K562 (cell line): ENCODE results near the gene UNKL. TPM values are rescaled to one million over a fixed set of nuclear protein-coding genes. Genes with fewer than 3 reads are reported as not detected.

Experiments used
- ATAC-seq: fragments of 200-7000 bp; cut with Tn5 transposase; 3 replicates; pipeline ENCODE4 v1.9.1; 2020; ENCODE audit warnings: moderate library complexity
- BruUV-seq: library from RNA; stranded (reverse); fragments of 400-500 nt; replicated peaks from 2 replicates; lab custom pipeline; 2021; lab: Mats Ljungman, UMichigan
- CTCF ChIA-PET: fragments of 300-600 bp; formaldehyde crosslinking; extraction: SDS; loops from one replicate; lab custom pipeline; 2021; ENCODE audit warnings: low intra/inter-chr PET ratio; lab: Yijun Ruan, JAX
- POLR2A ChIA-PET: fragments of 300-600, 350-650 bp; sonication (Branson Sonifier 250); formaldehyde crosslinking; extraction: SDS; loops from one replicate; lab custom pipeline; 2021; ENCODE audit warnings: antibody characterized with exemption, inconsistent platforms; lab: Yijun Ruan, JAX
- DNase-seq, 4 experiments: peaks; one replicate each; pipeline versions ENCODE4 v3.0.0 to v3.0.0-alpha.2; 2011 to 2018; ENCODE audit warnings: low spot score in 3 of 4, mixed read lengths in 3 of 4; ENCODE audit errors: extremely low read depth in 1 of 4
- FAIRE-seq: peaks from 2 replicates; lab custom pipeline; 2011; peaks lifted over from hg19 to GRCh38; lab: Jason Lieb, UNC
- H2AFZ ChIP-seq: 2 replicates; pipeline ENCODE4 v1.6.0; 2011; ENCODE audit warnings: low read depth, low read length, control low read depth, inconsistent platforms
- H3K27ac ChIP-seq: fragments of 200-600 bp; 3 replicates; pipeline ENCODE4 v1.8.0; 2011; ENCODE audit warnings: low read depth, mild to moderate bottlenecking, control low read depth, inconsistent platforms, low read length, moderate library complexity, mixed read lengths; ENCODE audit errors: extremely low read depth
- H3K27me3 ChIP-seq, 2 experiments: fragments of 300-600 bp in 1 of 2; 2 replicates in 1 of 2; 3 replicates in 1 of 2; pipeline versions ENCODE4 v1.6.0 to v1.8.0; 2011; ENCODE audit warnings: inconsistent platforms in 2 of 2, low read length in 2 of 2, mild to moderate bottlenecking in 1 of 2, mixed read lengths in 1 of 2, moderate library complexity in 1 of 2; ENCODE audit not compliant: control insufficient read depth in 2 of 2, insufficient read depth in 2 of 2
- H3K36me3 ChIP-seq: fragments of 300-600 bp; 3 replicates; pipeline ENCODE4 v1.8.0; 2011; ENCODE audit warnings: mild to moderate bottlenecking, low read length, inconsistent platforms; ENCODE audit not compliant: control insufficient read depth, insufficient read depth
- H3K4me1 ChIP-seq, 2 experiments: fragments of 200-600 bp in 1 of 2; replicated peaks in 1 of 2; 2 replicates in 1 of 2; 3 replicates in 1 of 2; pipeline versions ENCODE4 v1.5.1 to v1.8.0; 2011; ENCODE audit warnings: inconsistent platforms in 2 of 2, low read length in 2 of 2, mild to moderate bottlenecking in 1 of 2, mixed read lengths in 1 of 2, moderate library complexity in 1 of 2; ENCODE audit not compliant: control insufficient read depth in 2 of 2, insufficient read depth in 2 of 2
- H3K4me2 ChIP-seq: 2 replicates; pipeline ENCODE4 v1.6.1; 2011; ENCODE audit warnings: low read length, control low read depth, inconsistent platforms, mixed read lengths; ENCODE audit not compliant: insufficient read depth
- H3K4me3 ChIP-seq: fragments of 200-600 bp; sonication (generic), shearing (Covaris generic); 2 replicates; pipeline ENCODE4 v1.5.1; 2016; ENCODE audit warnings: control low read depth, inconsistent platforms
- H3K79me2 ChIP-seq: fragments of 200-600 bp; 3 replicates; pipeline ENCODE4 v1.8.0; 2011; ENCODE audit warnings: low read length, inconsistent platforms; ENCODE audit not compliant: control insufficient read depth, insufficient read depth
- H3K9ac ChIP-seq, 2 experiments: 2 replicates each; pipeline versions ENCODE4 v1.6.0 to v1.6.1; 2011; ENCODE audit warnings: low read depth in 2 of 2, low read length in 2 of 2, control low read depth in 1 of 2, inconsistent platforms in 1 of 2, mild to moderate bottlenecking in 1 of 2, mixed read lengths in 1 of 2; ENCODE audit not compliant: insufficient read depth in 1 of 2
- H3K9me1 ChIP-seq: one replicate; pipeline ENCODE4 v1.6.0; 2011; ENCODE audit warnings: inconsistent platforms, mild to moderate bottlenecking, low read length, moderate library complexity; ENCODE audit not compliant: control insufficient read depth, insufficient read depth
- H3K9me3 ChIP-seq: replicated peaks from 2 replicates; pipeline ENCODE4 v1.5.1; 2011; ENCODE audit warnings: low read depth, low read length, inconsistent platforms; ENCODE audit not compliant: control insufficient read depth, insufficient read depth
- H4K20me1 ChIP-seq: replicated peaks from 2 replicates; pipeline ENCODE4 v1.6.1; 2011; ENCODE audit warnings: low read length, inconsistent platforms, mixed read lengths; ENCODE audit not compliant: control insufficient read depth, insufficient read depth
- CEBPB ChIP-seq: fragments of 450-650 bp; IDR thresholded peaks from 2 replicates; pipeline ENCODE4 v1.6.1; 2016; ENCODE audit warnings: missing genetic modification characterization, missing compliant biosample characterization
- POLR2G ChIP-seq: fragments of 200-400 bp; formaldehyde crosslinking; IDR thresholded peaks from 2 replicates; pipeline ENCODE4 v1.6.1; 2017; ENCODE audit warnings: low read depth, mild to moderate bottlenecking, antibody characterized with exemption, low read length, moderate library complexity
- RBFOX2 ChIP-seq: fragments of 200-400 bp; formaldehyde crosslinking; IDR thresholded peaks from 2 replicates; pipeline ENCODE4 v1.6.1; 2017; ENCODE audit warnings: low read depth, mild to moderate bottlenecking, low read length, moderate library complexity
- RBM22 ChIP-seq: fragments of 200-400 bp; formaldehyde crosslinking; IDR thresholded peaks from 2 replicates; pipeline ENCODE4 v1.6.1; 2018; ENCODE audit warnings: low read length, low read depth; ENCODE audit not compliant: poor library complexity, severe bottlenecking
- RNF2 ChIP-seq: sonication (generic); IDR thresholded peaks from 2 replicates; pipeline ENCODE4 v1.6.1; 2016
- SMARCA4 ChIP-seq: fragments of 450-650 bp; IDR thresholded peaks from 2 replicates; pipeline ENCODE4 v1.6.1; 2016
- VEZF1 ChIP-seq: fragments of 200-800 bp; sonication (Bioruptor generic); IDR thresholded peaks from 2 replicates; pipeline ENCODE4 v1.6.1; 2017; ENCODE audit warnings: missing genetic modification characterization, missing compliant biosample characterization
- WGBS: fragments of 100-300 bp; shearing (Covaris generic); methylation state at CpG from one replicate; pipeline ENCODE4 v1.1.6; 2016; ENCODE audit warnings: low coverage, mixed read lengths; ENCODE audit not compliant: insufficient coverage; ENCODE audit errors: missing lambda C conversion rate; 5-methylcytosine and 5-hydroxymethylcytosine counted together
- in situ Hi-C: fragments of 300-500 bp; cut with MboI; formaldehyde crosslinking; loops from 4 replicates; pipeline ENCODE4 v1.15.0; 2018; ENCODE audit warnings: inconsistent platforms, mixed read lengths
- intact Hi-C: fragments of 100-400 bp; cut with micrococcal nuclease; formaldehyde crosslinking; loops from 2 replicates; pipeline ENCODE4 v1.14.2; 2022
- polyA plus RNA-seq, 8 experiments: library from polyadenylated mRNA; depleted of rRNA in 4 of 8; stranded (reverse) in 5 of 8; unstranded in 3 of 8; fragments of >200 nt; fragmentation: Nextera tagmentation in 2 of 8; fragmentation: Illumina TruSeq in 1 of 8; extraction: Ambion mirVana in 2 of 8; extraction: Trizol in 1 of 8; gene quantifications; 2 replicates each; pipeline versions ENCODE4 v1.2.1 to v1.2.3, GENCODE V29; 2011 to 2014; ENCODE audit warnings: inconsistent platforms in 1 of 8, missing spikeins in 1 of 8
- total RNA-seq, 7 experiments: library from RNA; depleted of rRNA in 6 of 7; stranded (reverse); fragments of >200 nt in 6 of 7; fragmentation: Illumina TruSeq in 2 of 7; extraction: Trizol in 2 of 7; gene quantifications; 2 replicates each; pipeline versions ENCODE4 v1.2.1 to v1.2.3, GENCODE V29; 2011 to 2021; ENCODE audit warnings: low replicate concordance in 1 of 7

The UNKL gene
- total and polyA plus RNA-seq, 9 of the 15 experiments (the other 6 are each of a cell fraction or from before 2014, with no cell fraction given): 0.37 to 30.2 (median 5.1) TPM

GRCh38 chr16:1313721-1314369, 100.7 kb downstream of the UNKL start:
- TF ChIP-seq CEBPB (tag) (no peak), POLR2G (0 out of 2 replicates have a peak, but pooled peaks have one; percentile 21), SMARCA4 (no peak), RBFOX2 (peak; percentile 14; the same call in 1 of the 2 replicates), RNF2 (no peak), RBM22 (peak; percentile 11), VEZF1 (no peak)
- TF ChIP-seq, all 486 proteins: peak for 3
- peaks cover 68% of the 10 kb centered on the region for H3K79me2 ChIP-seq
- no peak overlapping the region for H3K4me2 ChIP-seq
- H3K36me3 ChIP-seq: peaks cover 84% of the 10 kb centered on the region
- in situ Hi-C loops (no loop called here), intact Hi-C loops (no loop called here)
- H3K27me3 ChIP-seq: no peaks in the 10 kb centered on the region
- H2AFZ ChIP-seq: no peak overlapping the region
- no peaks in the 10 kb centered on the region for H3K9me3 ChIP-seq
- no TSS peak for BruUV-seq
- 97% methylated on average over 23 of the region's 38 CpGs for WGBS
- H3K9me1 ChIP-seq: peaks cover 22% of the 10 kb centered on the region
- H3K27ac ChIP-seq: no peak overlapping the region
- peak overlapping the region in 1 of 2 experiments; percentile 43; a peak in 1 of 4 replicates for H3K9ac ChIP-seq
- POLR2A ChIA-PET: interaction anchor here (0.6 to 2.4 kb wide), 7 partner anchors 8 to 29 kb away, joined by 3 to 15 read pairs (median 3); no protein-coding TSS in a partner anchor
- no peak for DNase-seq
- FAIRE-seq: no peak
- peaks cover 12 to 50% of the 10 kb centered on the region in 2 experiments for H3K4me1 ChIP-seq
- peaks cover 50% of the 10 kb centered on the region for H4K20me1 ChIP-seq
- H3K4me3 ChIP-seq: no peak overlapping the region
- ATAC-seq: no peak
- CTCF ChIA-PET: no interaction called here

Other genes with a start within 250 kb of the UNKL start
Only the 7 nearest of the 17 such genes appear.
- gene TSR3, start 62.8 kb downstream of the UNKL start, total RNA-seq (2014; rRNA removed): 74.8 and 100.0 TPM in 2 replicates
- 6.7 TPM in 2 replicates for gene TSR3, start 62.8 kb downstream of the UNKL start, total RNA-seq (2014; rRNA removed; fragmentation: Illumina TruSeq; extraction: Trizol)
- gene TSR3, start 62.8 kb downstream of the UNKL start, total RNA-seq (2015; rRNA removed; fragmentation: Illumina TruSeq; extraction: Trizol): 29.6 and 31.9 TPM in 2 replicates
- gene TSR3, start 62.8 kb downstream of the UNKL start, total RNA-seq (2021): 50.5 and 53.7 TPM in 2 replicates
- 15.8 and 16.5 TPM in 2 replicates for gene TSR3, start 62.8 kb downstream of the UNKL start, polyA plus RNA-seq (2011; rRNA removed)
- gene TSR3, start 62.8 kb downstream of the UNKL start, polyA plus RNA-seq (2014; fragmentation: Illumina TruSeq; extraction: Trizol): 10.3 and 22.1 TPM in 2 replicates
- gene TSR3, start 62.8 kb downstream of the UNKL start, polyA plus RNA-seq (2014; fragmentation: Nextera tagmentation; extraction: Ambion mirVana): 1 to 10 TPM; 1.5 to 2.4 TPM
- gene TSR3, start 62.8 kb downstream of the UNKL start, polyA plus RNA-seq (2014; rRNA removed): 53.3 and 75.7 TPM in 2 replicates
- 22.3 and 24.0 TPM in 2 replicates for gene GNPTG, start 62.8 kb downstream of the UNKL start, total RNA-seq (2014; rRNA removed)
- 4.7 and 6.1 TPM in 2 replicates for gene GNPTG, start 62.8 kb downstream of the UNKL start, total RNA-seq (2014; rRNA removed; fragmentation: Illumina TruSeq; extraction: Trizol)
- 13.6 and 13.9 TPM in 2 replicates for gene GNPTG, start 62.8 kb downstream of the UNKL start, total RNA-seq (2015; rRNA removed; fragmentation: Illumina TruSeq; extraction: Trizol)
- gene GNPTG, start 62.8 kb downstream of the UNKL start, total RNA-seq (2021): 19.9 and 22.2 TPM in 2 replicates
- 18.6 and 20.7 TPM in 2 replicates for gene GNPTG, start 62.8 kb downstream of the UNKL start, polyA plus RNA-seq (2011; rRNA removed)
- gene GNPTG, start 62.8 kb downstream of the UNKL start, polyA plus RNA-seq (2014; fragmentation: Illumina TruSeq; extraction: Trizol): 9.0 and 13.6 TPM in 2 replicates
- 1 to 10 TPM in 1 of 2 experiments, under 1 TPM in 1; 0.69 to 1.0 TPM for gene GNPTG, start 62.8 kb downstream of the UNKL start, polyA plus RNA-seq (2014; fragmentation: Nextera tagmentation; extraction: Ambion mirVana)
- gene GNPTG, start 62.8 kb downstream of the UNKL start, polyA plus RNA-seq (2014; rRNA removed): 31.5 and 33.3 TPM in 2 replicates
- gene UQCC4, start 6.0 kb upstream of the UNKL start, total RNA-seq (2014; rRNA removed): 48.7 and 49.7 TPM in 2 replicates
- gene UQCC4, start 6.0 kb upstream of the UNKL start, total RNA-seq (2014; rRNA removed; fragmentation: Illumina TruSeq; extraction: Trizol): 12.3 and 15.4 TPM in 2 replicates
- gene UQCC4, start 6.0 kb upstream of the UNKL start, total RNA-seq (2015; rRNA removed; fragmentation: Illumina TruSeq; extraction: Trizol): 34.4 and 35.6 TPM in 2 replicates
- 31.9 and 35.3 TPM in 2 replicates for gene UQCC4, start 6.0 kb upstream of the UNKL start, total RNA-seq (2021)
- 46.1 and 47.0 TPM in 2 replicates for gene UQCC4, start 6.0 kb upstream of the UNKL start, polyA plus RNA-seq (2011; rRNA removed)
- 20.5 and 37.8 TPM in 2 replicates for gene UQCC4, start 6.0 kb upstream of the UNKL start, polyA plus RNA-seq (2014; fragmentation: Illumina TruSeq; extraction: Trizol)
- 1 to 10 TPM; 1.3 to 3.9 TPM for gene UQCC4, start 6.0 kb upstream of the UNKL start, polyA plus RNA-seq (2014; fragmentation: Nextera tagmentation; extraction: Ambion mirVana)
- gene UQCC4, start 6.0 kb upstream of the UNKL start, polyA plus RNA-seq (2014; rRNA removed): 43.9 and 50.0 TPM in 2 replicates
- gene PERCC1, start 16.4 kb upstream of the UNKL start, total RNA-seq (2014; rRNA removed): not detected in 2 replicates
- not detected in 2 replicates for gene PERCC1, start 16.4 kb upstream of the UNKL start, total RNA-seq (2014; rRNA removed; fragmentation: Illumina TruSeq; extraction: Trizol)
- not detected in 2 replicates for gene PERCC1, start 16.4 kb upstream of the UNKL start, total RNA-seq (2015; rRNA removed; fragmentation: Illumina TruSeq; extraction: Trizol)
- not detected in 2 replicates for gene PERCC1, start 16.4 kb upstream of the UNKL start, total RNA-seq (2021)
- gene PERCC1, start 16.4 kb upstream of the UNKL start, polyA plus RNA-seq (2011; rRNA removed): not detected in 2 replicates
- gene PERCC1, start 16.4 kb upstream of the UNKL start, polyA plus RNA-seq (2014; fragmentation: Illumina TruSeq; extraction: Trizol): not detected in 2 replicates
- not detected for gene PERCC1, start 16.4 kb upstream of the UNKL start, polyA plus RNA-seq (2014; fragmentation: Nextera tagmentation; extraction: Ambion mirVana)
- not detected in 2 replicates for gene PERCC1, start 16.4 kb upstream of the UNKL start, polyA plus RNA-seq (2014; rRNA removed)
- gene CCDC154, start 29.9 kb upstream of the UNKL start, total RNA-seq (2014; rRNA removed): 0.04 TPM in 1 of 2 replicates, not detected in the other
- gene CCDC154, start 29.9 kb upstream of the UNKL start, total RNA-seq (2014; rRNA removed; fragmentation: Illumina TruSeq; extraction: Trizol): not detected in 2 replicates
- gene CCDC154, start 29.9 kb upstream of the UNKL start, total RNA-seq (2015; rRNA removed; fragmentation: Illumina TruSeq; extraction: Trizol): 0.18 TPM in 1 of 2 replicates, not detected in the other
- gene CCDC154, start 29.9 kb upstream of the UNKL start, total RNA-seq (2021): 0.22 and 0.42 TPM in 2 replicates
- 0.15 and 0.19 TPM in 2 replicates for gene CCDC154, start 29.9 kb upstream of the UNKL start, polyA plus RNA-seq (2011; rRNA removed)
- gene CCDC154, start 29.9 kb upstream of the UNKL start, polyA plus RNA-seq (2014; fragmentation: Illumina TruSeq; extraction: Trizol): not detected in 2 replicates
- gene CCDC154, start 29.9 kb upstream of the UNKL start, polyA plus RNA-seq (2014; fragmentation: Nextera tagmentation; extraction: Ambion mirVana): not detected
- gene CCDC154, start 29.9 kb upstream of the UNKL start, polyA plus RNA-seq (2014; rRNA removed): 0.03 and 1.4 TPM in 2 replicates
- 56.3 and 60.8 TPM in 2 replicates for gene CLCN7, start 60.3 kb upstream of the UNKL start, total RNA-seq (2014; rRNA removed)
- 8.4 and 10.7 TPM in 2 replicates for gene CLCN7, start 60.3 kb upstream of the UNKL start, total RNA-seq (2014; rRNA removed; fragmentation: Illumina TruSeq; extraction: Trizol)
- 19.6 and 22.4 TPM in 2 replicates for gene CLCN7, start 60.3 kb upstream of the UNKL start, total RNA-seq (2015; rRNA removed; fragmentation: Illumina TruSeq; extraction: Trizol)
- gene CLCN7, start 60.3 kb upstream of the UNKL start, total RNA-seq (2021): 85.3 and 97.0 TPM in 2 replicates
- gene CLCN7, start 60.3 kb upstream of the UNKL start, polyA plus RNA-seq (2011; rRNA removed): 18.2 and 29.5 TPM in 2 replicates
- gene CLCN7, start 60.3 kb upstream of the UNKL start, polyA plus RNA-seq (2014; fragmentation: Illumina TruSeq; extraction: Trizol): 18.7 and 39.3 TPM in 2 replicates
- gene CLCN7, start 60.3 kb upstream of the UNKL start, polyA plus RNA-seq (2014; fragmentation: Nextera tagmentation; extraction: Ambion mirVana): under 1 TPM; 0.06 TPM
- 81.5 and 126 TPM in 2 replicates for gene CLCN7, start 60.3 kb upstream of the UNKL start, polyA plus RNA-seq (2014; rRNA removed)
- gene PTX4, start 74.2 kb upstream of the UNKL start, total RNA-seq (2014; rRNA removed): not detected in 2 replicates
- not detected in 2 replicates for gene PTX4, start 74.2 kb upstream of the UNKL start, total RNA-seq (2014; rRNA removed; fragmentation: Illumina TruSeq; extraction: Trizol)
- gene PTX4, start 74.2 kb upstream of the UNKL start, total RNA-seq (2015; rRNA removed; fragmentation: Illumina TruSeq; extraction: Trizol): not detected in 2 replicates
- 0.11 and 0.38 TPM in 2 replicates for gene PTX4, start 74.2 kb upstream of the UNKL start, total RNA-seq (2021)
- gene PTX4, start 74.2 kb upstream of the UNKL start, polyA plus RNA-seq (2011; rRNA removed): not detected in 2 replicates
- gene PTX4, start 74.2 kb upstream of the UNKL start, polyA plus RNA-seq (2014; fragmentation: Illumina TruSeq; extraction: Trizol): not detected in 2 replicates
- gene PTX4, start 74.2 kb upstream of the UNKL start, polyA plus RNA-seq (2014; fragmentation: Nextera tagmentation; extraction: Ambion mirVana): not detected
- not detected in 2 replicates for gene PTX4, start 74.2 kb upstream of the UNKL start, polyA plus RNA-seq (2014; rRNA removed)